Right atrium auricular region (tissue), 2 donors: ENCODE results near the gene DICER1. TPM values are rescaled to one million over a fixed set of nuclear protein-coding genes. Genes with fewer than 3 reads are reported as not detected.

Source experiments
- DNase-seq: peaks from one replicate; pipeline ENCODE4 v3.0.0-alpha.2; 2019; ENCODE audit warnings: low spot score
- H3K27ac ChIP-seq, 2 donors: fragments of 200-600 bp; sonication (generic); 1 replicate in 1 of 2; 2 replicates in 1 of 2; pipeline ENCODE4 v1.5.1; 2016 to 2019
- H3K27me3 ChIP-seq, 2 donors: fragments of 200-600 bp; sonication (generic); one replicate each; pipeline versions ENCODE4 v1.5.1 to v1.6.0; 2017 to 2019
- H3K36me3 ChIP-seq: fragments of 200-600 bp; sonication (generic); one replicate; pipeline ENCODE4 v1.5.1; 2016
- H3K4me1 ChIP-seq, 2 donors: fragments of 200-600 bp; sonication (generic); one replicate each; pipeline versions ENCODE4 v1.5.1 to v1.6.0; 2017 to 2019
- H3K4me3 ChIP-seq, 2 donors: fragments of 200-600 bp; sonication (generic); 1 replicate in 1 of 2; 2 replicates in 1 of 2; pipeline ENCODE4 v1.5.1; 2017 to 2019; ENCODE audit warnings: mild to moderate bottlenecking in 1 of 2, moderate library complexity in 1 of 2
- H3K9me3 ChIP-seq, 2 donors: fragments of 200-600 bp; sonication (generic); one replicate each; pipeline ENCODE4 v1.5.1; 2019
- total RNA-seq, 2 donors: library from RNA; depleted of rRNA; stranded (reverse); fragments of >200 nt; gene quantifications; one replicate each; pipeline ENCODE4 v1.1.0, GENCODE V29; 2016
- TF ChIP-seq, protein P1 (sequence below), 2 donors: fragments of 200-600 bp; sonication (generic); IDR thresholded peaks; one replicate each; pipeline ENCODE4 v1.5.1; 2019; ENCODE audit warnings: antibody characterized with exemption in 2 of 2

DICER1 gene
- total RNA-seq, 2 donors from 2014 or later, result 15.9 to 23.0 TPM

GRCh38 chr14:95054346-95055280, 102.7 kb downstream of the DICER1 start:
- Histone ChIP-seq H3K4me1 (no peaks in the 10 kb centered on the region), H3K36me3 (no peaks in the 10 kb centered on the region), H3K27ac (no peak overlapping the region), H3K27me3 (no peaks in the 10 kb centered on the region), H3K9me3 (no peaks in the 10 kb centered on the region), H3K4me3 (no peak overlapping the region)
- no peak for DNase-seq
- TF ChIP-seq, protein P1, sequence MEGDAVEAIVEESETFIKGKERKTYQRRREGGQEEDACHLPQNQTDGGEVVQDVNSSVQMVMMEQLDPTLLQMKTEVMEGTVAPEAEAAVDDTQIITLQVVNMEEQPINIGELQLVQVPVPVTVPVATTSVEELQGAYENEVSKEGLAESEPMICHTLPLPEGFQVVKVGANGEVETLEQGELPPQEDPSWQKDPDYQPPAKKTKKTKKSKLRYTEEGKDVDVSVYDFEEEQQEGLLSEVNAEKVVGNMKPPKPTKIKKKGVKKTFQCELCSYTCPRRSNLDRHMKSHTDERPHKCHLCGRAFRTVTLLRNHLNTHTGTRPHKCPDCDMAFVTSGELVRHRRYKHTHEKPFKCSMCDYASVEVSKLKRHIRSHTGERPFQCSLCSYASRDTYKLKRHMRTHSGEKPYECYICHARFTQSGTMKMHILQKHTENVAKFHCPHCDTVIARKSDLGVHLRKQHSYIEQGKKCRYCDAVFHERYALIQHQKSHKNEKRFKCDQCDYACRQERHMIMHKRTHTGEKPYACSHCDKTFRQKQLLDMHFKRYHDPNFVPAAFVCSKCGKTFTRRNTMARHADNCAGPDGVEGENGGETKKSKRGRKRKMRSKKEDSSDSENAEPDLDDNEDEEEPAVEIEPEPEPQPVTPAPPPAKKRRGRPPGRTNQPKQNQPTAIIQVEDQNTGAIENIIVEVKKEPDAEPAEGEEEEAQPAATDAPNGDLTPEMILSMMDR (IDR thresholded peaks at IDR 0.05), result no peak

DNA sequence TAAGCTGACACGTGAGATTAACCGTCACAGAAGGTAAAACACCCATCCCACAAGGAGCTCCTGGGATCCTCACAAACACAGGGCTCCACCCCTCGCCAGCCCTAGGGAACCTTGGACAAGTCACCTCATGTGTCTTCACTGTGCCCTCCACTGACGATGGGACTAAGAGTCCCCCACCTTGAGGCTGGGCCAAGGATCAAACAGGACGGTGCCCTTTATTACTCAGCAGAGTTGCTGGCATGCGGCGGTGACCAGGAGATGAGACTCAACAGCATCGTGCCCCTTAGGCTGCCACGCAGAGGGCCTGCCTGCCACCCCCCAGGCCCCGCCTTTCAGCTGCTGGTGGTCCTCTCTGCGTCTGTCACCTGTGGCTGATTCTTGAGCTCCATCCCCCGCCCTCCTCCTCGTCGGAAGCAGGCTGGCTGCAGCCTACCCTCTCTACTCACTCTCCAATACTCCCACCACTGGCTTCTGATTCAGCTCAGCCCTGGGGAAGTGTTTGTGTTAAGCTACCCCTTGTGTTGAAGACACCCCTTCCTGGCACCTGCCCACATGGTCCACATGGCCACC, 105.2 kb downstream of the DICER1 start:
- Histone ChIP-seq H3K4me3 (no peak overlapping the region), H3K4me1 (no peaks in the 10 kb centered on the region), H3K27me3 (no peaks in the 10 kb centered on the region), H3K27ac (no peak overlapping the region), H3K36me3 (no peaks in the 10 kb centered on the region), H3K9me3 (no peaks in the 10 kb centered on the region)
- TF ChIP-seq, protein P1 (IDR thresholded peaks at IDR 0.05), result no peak
- DNase-seq, result no peak

DNA sequence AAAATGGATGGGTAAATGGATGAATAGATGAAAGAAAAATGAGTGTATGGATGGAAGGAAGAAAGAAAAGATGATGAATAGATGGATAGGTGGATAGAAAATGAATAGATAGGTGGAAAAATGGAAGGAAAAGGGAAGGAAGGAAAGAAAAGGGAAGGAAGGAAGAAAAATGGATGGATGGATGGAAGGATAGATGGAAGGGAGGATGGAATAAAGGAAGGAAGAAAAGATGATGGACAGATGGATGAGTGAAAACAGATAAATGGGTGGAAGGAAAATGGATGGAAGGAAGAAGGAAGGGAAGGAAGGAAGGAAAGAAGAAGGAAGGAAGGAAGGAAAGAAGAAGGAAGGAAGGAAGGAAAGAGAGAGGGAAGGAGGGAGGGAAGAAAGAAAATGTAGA, 107.4 kb downstream of the DICER1 start:
- H3K4me1 ChIP-seq, result no peaks in the 10 kb centered on the region
- TF ChIP-seq, protein P1 (IDR thresholded peaks at IDR 0.05), result no peak
- H3K36me3 ChIP-seq, result no peaks in the 10 kb centered on the region
- no peak overlapping the region for H3K27ac ChIP-seq
- no peak for DNase-seq
- H3K9me3 ChIP-seq, result no peaks in the 10 kb centered on the region
- no peaks in the 10 kb centered on the region for H3K27me3 ChIP-seq
- no peak overlapping the region for H3K4me3 ChIP-seq

DNA sequence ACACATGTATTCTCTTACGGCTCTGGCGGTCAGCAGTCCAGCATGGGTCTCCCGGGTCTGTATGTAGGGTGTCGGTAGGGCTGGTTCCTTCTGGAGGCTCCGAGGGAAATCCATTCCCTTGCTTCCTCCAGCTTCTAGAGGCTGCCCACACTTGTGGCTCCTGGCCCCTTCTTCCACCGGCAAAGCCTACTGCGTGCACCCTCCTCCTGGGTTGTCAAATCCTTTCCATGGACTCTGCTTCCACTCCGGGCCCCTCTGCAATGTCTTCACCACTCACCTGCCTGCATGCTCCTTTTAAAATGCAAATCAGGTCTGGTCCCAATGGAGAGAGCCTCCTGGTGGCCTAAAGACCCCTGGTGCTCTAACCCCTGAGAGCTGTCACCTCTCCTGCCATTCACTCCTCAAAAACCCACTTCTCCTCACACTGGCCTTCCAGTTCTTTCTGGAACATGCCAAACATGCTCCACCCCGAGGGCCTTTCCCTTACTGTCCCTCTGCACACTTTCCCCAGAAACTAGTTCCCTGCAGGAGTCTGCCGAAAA, 108.5 kb downstream of the DICER1 start:
- no peak for DNase-seq
- TF ChIP-seq, protein P1 (IDR thresholded peaks at IDR 0.05), result no peak

DNA sequence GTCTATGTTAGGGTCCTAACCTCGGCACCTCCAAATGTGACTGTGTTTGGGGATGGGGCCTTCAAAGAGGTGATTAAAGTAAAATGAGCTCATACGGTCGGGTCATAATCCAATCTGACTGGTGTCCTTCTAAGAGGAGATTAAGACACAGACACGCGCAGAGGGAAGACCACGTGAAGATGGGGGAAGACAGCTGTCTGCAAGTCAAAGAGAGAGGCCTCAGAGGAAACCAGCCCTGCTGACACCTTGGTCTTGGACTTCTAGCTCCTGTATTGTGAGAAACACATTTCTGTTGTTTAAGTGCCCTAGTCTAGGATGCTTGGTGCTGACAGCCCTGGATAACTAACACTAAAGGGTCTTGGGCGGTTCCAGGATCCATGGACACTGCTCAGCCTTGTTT, 109.6 kb downstream of the DICER1 start:
- H3K4me1 ChIP-seq, result no peaks in the 10 kb centered on the region
- H3K36me3 ChIP-seq, result no peaks in the 10 kb centered on the region
- DNase-seq, result no peak
- TF ChIP-seq, protein P1 (IDR thresholded peaks at IDR 0.05), result no peak
- no peaks in the 10 kb centered on the region for H3K27me3 ChIP-seq
- H3K9me3 ChIP-seq, result no peaks in the 10 kb centered on the region
- no peak overlapping the region for H3K27ac ChIP-seq
- no peak overlapping the region for H3K4me3 ChIP-seq

More for the DNA sequence above, 108.5 kb downstream of the DICER1 start:
- H3K4me3 ChIP-seq, result no peak overlapping the region
- H3K4me1 ChIP-seq, result no peaks in the 10 kb centered on the region
- no peaks in the 10 kb centered on the region for H3K36me3 ChIP-seq
- no peak overlapping the region for H3K27ac ChIP-seq
- H3K27me3 ChIP-seq, result no peaks in the 10 kb centered on the region
- H3K9me3 ChIP-seq, result no peaks in the 10 kb centered on the region
